HepG2 (cell line): Measurements from ENCODE around the gene CEMP1.

ENCODE experiments used
- MEIS1 ChIP-seq: sonication (generic); formaldehyde crosslinking; IDR thresholded peaks from 2 replicates; pipeline ENCODE4 v1.9.0; 2021; ENCODE audit warnings: mild to moderate bottlenecking, missing genetic modification reagents, moderate library complexity, borderline replicate concordance
- POLR2A ChIP-seq, 2 experiments: IDR thresholded peaks; 2 replicates each; pipeline ENCODE4 v1.6.1; 2011; ENCODE audit warnings: low read depth in 2 of 2, low read length in 2 of 2, mild to moderate bottlenecking in 1 of 2, moderate library complexity in 1 of 2; ENCODE audit not compliant: insufficient read depth in 1 of 2
- RAD21 ChIP-seq: fragments of 450-650 bp; formaldehyde crosslinking; IDR thresholded peaks from 2 replicates; pipeline ENCODE4 v1.5.0; 2020; ENCODE audit warnings: mild to moderate bottlenecking

DNA sequence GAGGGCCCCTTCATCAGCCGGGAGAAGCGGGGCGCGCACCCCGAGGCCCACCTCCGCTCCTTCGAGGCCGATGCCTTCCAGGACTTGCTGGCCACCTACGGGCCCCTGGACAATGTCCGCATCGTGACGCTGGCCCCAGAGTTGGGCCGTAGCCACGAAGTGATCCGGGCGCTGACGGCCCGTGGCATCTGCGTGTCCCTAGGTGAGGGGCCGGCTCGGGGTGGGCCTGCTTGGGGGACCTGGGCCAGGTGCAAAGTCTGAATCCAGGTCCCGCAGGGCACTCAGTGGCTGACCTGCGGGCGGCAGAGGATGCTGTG lies 3.5 kb downstream of the CEMP1 start:
- TF ChIP-seq POLR2A (IDR thresholded peaks at IDR 0.05; ENCODE audit: insufficient read depth in 1 of 2, low read depth in 2 of 2, low read length in 2 of 2) (no peak), MEIS1 (CRISPR knock-in tag) (no peak), RAD21 (no peak)
